Esophagus squamous epithelium (tissue), 4 donors: Measurements from ENCODE around the gene SLC6A2.

Source experiments
- POLR2A ChIP-seq, 4 donors: fragments of 450-650 bp; IDR thresholded peaks; one replicate each; pipeline ENCODE4 v1.6.1; 2017; ENCODE audit warnings: antibody characterized with exemption in 4 of 4, mild to moderate bottlenecking in 4 of 4, moderate library complexity in 3 of 4
- TF ChIP-seq, protein P1 (sequence below), 6 experiments: fragments of 450-650 bp in 4 of 6; fragments of 200-600 bp in 2 of 6; sonication (generic) in 2 of 6; IDR thresholded peaks; one replicate each; pipeline ENCODE4 v1.5.1; 2016 to 2019; ENCODE audit warnings: antibody characterized with exemption in 6 of 6, mild to moderate bottlenecking in 4 of 6, moderate library complexity in 4 of 6

DNA sequence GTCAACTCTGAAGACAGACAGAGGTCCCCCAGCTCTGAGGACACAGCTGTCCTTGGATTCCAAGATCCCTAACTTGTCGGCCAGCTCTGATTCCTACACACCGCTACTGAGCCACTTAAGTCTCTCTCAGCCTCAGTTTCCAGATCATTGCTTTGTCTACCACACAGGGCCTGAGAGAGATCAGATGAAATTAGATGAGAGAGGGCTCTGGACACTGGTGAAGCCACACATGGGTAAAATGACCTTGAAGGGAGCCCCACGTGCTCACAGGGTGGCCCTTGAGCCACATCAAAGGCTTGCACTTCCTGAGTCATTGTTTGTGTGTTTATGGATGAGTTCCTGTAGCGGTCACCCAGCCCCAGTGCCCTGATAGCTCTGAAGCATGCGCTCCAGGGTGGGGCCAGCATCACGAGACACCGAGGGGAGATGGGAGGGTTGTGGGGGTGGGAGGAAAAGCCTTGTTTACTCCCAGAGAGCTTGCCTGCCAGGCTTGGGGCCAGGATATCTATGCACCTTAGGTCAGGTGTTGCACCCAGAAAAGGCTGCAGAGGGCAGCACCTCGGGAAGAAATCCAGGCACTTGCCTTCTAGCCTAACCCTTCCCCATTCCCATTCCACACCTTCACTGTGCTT is 32.7 kb upstream of the SLC6A2 start:
- TF ChIP-seq, protein P1, sequence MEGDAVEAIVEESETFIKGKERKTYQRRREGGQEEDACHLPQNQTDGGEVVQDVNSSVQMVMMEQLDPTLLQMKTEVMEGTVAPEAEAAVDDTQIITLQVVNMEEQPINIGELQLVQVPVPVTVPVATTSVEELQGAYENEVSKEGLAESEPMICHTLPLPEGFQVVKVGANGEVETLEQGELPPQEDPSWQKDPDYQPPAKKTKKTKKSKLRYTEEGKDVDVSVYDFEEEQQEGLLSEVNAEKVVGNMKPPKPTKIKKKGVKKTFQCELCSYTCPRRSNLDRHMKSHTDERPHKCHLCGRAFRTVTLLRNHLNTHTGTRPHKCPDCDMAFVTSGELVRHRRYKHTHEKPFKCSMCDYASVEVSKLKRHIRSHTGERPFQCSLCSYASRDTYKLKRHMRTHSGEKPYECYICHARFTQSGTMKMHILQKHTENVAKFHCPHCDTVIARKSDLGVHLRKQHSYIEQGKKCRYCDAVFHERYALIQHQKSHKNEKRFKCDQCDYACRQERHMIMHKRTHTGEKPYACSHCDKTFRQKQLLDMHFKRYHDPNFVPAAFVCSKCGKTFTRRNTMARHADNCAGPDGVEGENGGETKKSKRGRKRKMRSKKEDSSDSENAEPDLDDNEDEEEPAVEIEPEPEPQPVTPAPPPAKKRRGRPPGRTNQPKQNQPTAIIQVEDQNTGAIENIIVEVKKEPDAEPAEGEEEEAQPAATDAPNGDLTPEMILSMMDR (IDR thresholded peaks at IDR 0.05): peak in 3 of 6 experiments; percentile 15 to 38 (median 17)
- TF ChIP-seq POLR2A (IDR thresholded peaks at IDR 0.05): no peak
